SU-DHL-6 (cell line): ENCODE measurements around the gene OTUD4.

ENCODE experiments used
- H2AFZ ChIP-seq: fragments of 200-600 bp; sonication (generic); 2 replicates; pipeline ENCODE4 v1.6.1; 2014; ENCODE audit warnings: low read depth, mild to moderate bottlenecking, moderate library complexity, mixed read lengths, antibody characterized with exemption, low read length; ENCODE audit not compliant: severe bottlenecking
- H3F3A ChIP-seq: fragments of 200-600 bp; shearing (Covaris generic); 2 replicates; pipeline ENCODE4 v1.6.0; 2016; ENCODE audit warnings: antibody characterized with exemption, mild to moderate bottlenecking; ENCODE audit not compliant: insufficient read depth
- H3K27ac ChIP-seq: fragments of 200-600 bp; sonication (generic); 2 replicates; pipeline ENCODE4 v1.5.1; 2016; ENCODE audit warnings: low read depth, mild to moderate bottlenecking, low read length, moderate library complexity, mixed read lengths
- H3K27me3 ChIP-seq: fragments of 200-600 bp; sonication (generic), shearing (Covaris generic); 2 replicates; pipeline ENCODE4 v1.6.0; 2014; ENCODE audit warnings: mild to moderate bottlenecking, low read length
- H3K36me3 ChIP-seq: fragments of 200-600 bp; sonication (generic); 2 replicates; pipeline ENCODE4 v1.6.1; 2014; ENCODE audit warnings: mild to moderate bottlenecking, low read length, mixed read lengths
- H3K4me2 ChIP-seq: fragments of 300-600, 200-600 bp; shearing (Covaris generic), sonication (generic); 2 replicates; pipeline ENCODE4 v1.6.0; 2014; ENCODE audit warnings: low read length, low read depth, mild to moderate bottlenecking; ENCODE audit not compliant: poor library complexity, severe bottlenecking
- H3K4me3 ChIP-seq: fragments of 200-600 bp; sonication (generic); 2 replicates; pipeline ENCODE4 v1.5.1; 2014; ENCODE audit warnings: antibody characterized with exemption, low read length, mild to moderate bottlenecking, mixed read lengths; ENCODE audit not compliant: insufficient read depth, poor library complexity, severe bottlenecking
- H3K79me2 ChIP-seq: fragments of 200-600 bp; sonication (generic); 2 replicates; pipeline ENCODE4 v1.6.1; 2014; ENCODE audit warnings: mild to moderate bottlenecking, low read length, moderate library complexity; ENCODE audit not compliant: insufficient read depth
- H3K9ac ChIP-seq: fragments of 200-600 bp; sonication (generic); 2 replicates; pipeline ENCODE4 v1.7.0; 2014; ENCODE audit warnings: mild to moderate bottlenecking, low read length
- H3K9me2 ChIP-seq: fragments of 200-600 bp; sonication (generic); replicated peaks from 2 replicates; pipeline ENCODE4 v1.6.1; 2014; ENCODE audit warnings: low read length; ENCODE audit not compliant: insufficient read depth
- H3K9me3 ChIP-seq: fragments of 200-600 bp; sonication (generic); 2 replicates; pipeline ENCODE4 v1.6.1; 2014; ENCODE audit warnings: low read length, mixed read lengths; ENCODE audit not compliant: insufficient read depth
- H4K20me1 ChIP-seq: fragments of 200-600 bp; sonication (generic); 2 replicates; pipeline ENCODE4 v1.6.1; 2014; ENCODE audit warnings: low read depth, mild to moderate bottlenecking, antibody characterized with exemption, low read length, moderate library complexity, mixed read lengths
- CTCF ChIP-seq: fragments of 200-600 bp; sonication (generic); IDR thresholded peaks from one replicate; pipeline ENCODE4 v1.5.1; 2017; ENCODE audit warnings: antibody characterized with exemption, mild to moderate bottlenecking, low read length, moderate library complexity; ENCODE audit not compliant: insufficient read depth, poor library complexity, severe bottlenecking
- EZH2phosphoT487 ChIP-seq: fragments of 200-600 bp; sonication (generic), shearing (Covaris generic); conservative IDR thresholded peaks from 2 replicates; pipeline ENCODE4 v1.6.1; 2018; ENCODE audit warnings: mild to moderate bottlenecking, antibody characterized with exemption, low read length, moderate library complexity, mixed read lengths

Gene OTUD4

GRCh38 chr4:145167887-145168286 lies 12.5 kb downstream of the OTUD4 start:
- no peak overlapping the region for H2AFZ ChIP-seq
- no peak overlapping the region for H3K4me2 ChIP-seq
- no peak overlapping the region for H3K9ac ChIP-seq
- H3K27me3 ChIP-seq: no peaks in the 10 kb centered on the region
- H3K9me3 ChIP-seq: no peaks in the 10 kb centered on the region
- no peaks in the 10 kb centered on the region; the same call in 1 of the 2 replicates for H3F3A ChIP-seq
- peaks cover 54% of the 10 kb centered on the region for H3K79me2 ChIP-seq
- no peak overlapping the region for H3K27ac ChIP-seq
- H4K20me1 ChIP-seq: no peaks in the 10 kb centered on the region
- H3K4me3 ChIP-seq: no peak overlapping the region
- no peaks in the 10 kb centered on the region for H3K9me2 ChIP-seq
- TF ChIP-seq EZH2phosphoT487: no peak
- no peak for TF ChIP-seq CTCF
- H3K36me3 ChIP-seq: peaks cover 43% of the 10 kb centered on the region; the same call in 1 of the 2 replicates

GRCh38 chr4:145161549-145161948 lies 18.8 kb downstream of the OTUD4 start:
- TF ChIP-seq CTCF (no peak), EZH2phosphoT487 (no peak)
- Histone ChIP-seq H3K27ac (no peak overlapping the region), H4K20me1 (no peaks in the 10 kb centered on the region; the same call in 1 of the 2 replicates), H3K9me3 (no peaks in the 10 kb centered on the region), H3K9me2 (no peaks in the 10 kb centered on the region), H3K79me2 (no peaks in the 10 kb centered on the region), H3K4me2 (no peak overlapping the region), H3K9ac (no peak overlapping the region), H2AFZ (no peak overlapping the region), H3K36me3 (peaks cover 34% of the 10 kb centered on the region; the same call in 1 of the 2 replicates), H3K27me3 (no peaks in the 10 kb centered on the region), H3F3A (peaks cover 4% of the 10 kb centered on the region; the same call in 1 of the 2 replicates), H3K4me3 (no peak overlapping the region)

GRCh38 chr4:145156986-145157385 lies 23.4 kb downstream of the OTUD4 start:
- Histone ChIP-seq H3K4me3 (no peak overlapping the region), H3K9me3 (no peaks in the 10 kb centered on the region), H4K20me1 (no peaks in the 10 kb centered on the region; the same call in 1 of the 2 replicates), H3K9me2 (no peaks in the 10 kb centered on the region), H3K4me2 (no peak overlapping the region), H3K79me2 (0 out of 2 replicates have a peak, but pooled peaks cover 4% of the 10 kb centered on the region), H3K27ac (no peak overlapping the region), H3F3A (peaks cover 7% of the 10 kb centered on the region), H3K27me3 (no peaks in the 10 kb centered on the region), H3K36me3 (peaks cover 35% of the 10 kb centered on the region), H3K9ac (no peak overlapping the region), H2AFZ (no peak overlapping the region)
- TF ChIP-seq EZH2phosphoT487: no peak

- no peak overlapping the region for H3K4me2 ChIP-seq
- H3K27me3 ChIP-seq: no peaks in the 10 kb centered on the region
- no peaks in the 10 kb centered on the region for H3K9me3 ChIP-seq
- H3K79me2 ChIP-seq: 0 out of 2 replicates have a peak, but pooled peaks cover 4% of the 10 kb centered on the region
- no peaks in the 10 kb centered on the region for H3K9me2 ChIP-seq
- H3F3A ChIP-seq: peaks cover 4% of the 10 kb centered on the region
- TF ChIP-seq EZH2phosphoT487: no peak
- no peak for TF ChIP-seq CTCF
- no peak overlapping the region for H3K27ac ChIP-seq
- no peaks in the 10 kb centered on the region; the same call in 1 of the 2 replicates for H4K20me1 ChIP-seq
- H2AFZ ChIP-seq: no peak overlapping the region
- H3K9ac ChIP-seq: no peak overlapping the region
- no peak overlapping the region for H3K4me3 ChIP-seq
- H3K36me3 ChIP-seq: peaks cover 45% of the 10 kb centered on the region
Measured at GRCh38 chr4:145155268-145155870, 25.0 kb downstream of the OTUD4 start.
